ENCODE results near the gene TRAPPC3. TPM values are rescaled to one million over a fixed set of nuclear protein-coding genes. Genes with fewer than 3 reads are reported as not detected.

TRAPPC3 gene
- total and polyA plus RNA-seq, 9 of the 15 experiments (the other 6 are each of a cell fraction or from before 2014, with no cell fraction given): 20.6 to 141 (median 112) TPM

GRCh38 chr1:36160949-36161485 lies 11.7 kb upstream of the TRAPPC3 start (continued):
- TF ChIP-seq, protein P1, sequence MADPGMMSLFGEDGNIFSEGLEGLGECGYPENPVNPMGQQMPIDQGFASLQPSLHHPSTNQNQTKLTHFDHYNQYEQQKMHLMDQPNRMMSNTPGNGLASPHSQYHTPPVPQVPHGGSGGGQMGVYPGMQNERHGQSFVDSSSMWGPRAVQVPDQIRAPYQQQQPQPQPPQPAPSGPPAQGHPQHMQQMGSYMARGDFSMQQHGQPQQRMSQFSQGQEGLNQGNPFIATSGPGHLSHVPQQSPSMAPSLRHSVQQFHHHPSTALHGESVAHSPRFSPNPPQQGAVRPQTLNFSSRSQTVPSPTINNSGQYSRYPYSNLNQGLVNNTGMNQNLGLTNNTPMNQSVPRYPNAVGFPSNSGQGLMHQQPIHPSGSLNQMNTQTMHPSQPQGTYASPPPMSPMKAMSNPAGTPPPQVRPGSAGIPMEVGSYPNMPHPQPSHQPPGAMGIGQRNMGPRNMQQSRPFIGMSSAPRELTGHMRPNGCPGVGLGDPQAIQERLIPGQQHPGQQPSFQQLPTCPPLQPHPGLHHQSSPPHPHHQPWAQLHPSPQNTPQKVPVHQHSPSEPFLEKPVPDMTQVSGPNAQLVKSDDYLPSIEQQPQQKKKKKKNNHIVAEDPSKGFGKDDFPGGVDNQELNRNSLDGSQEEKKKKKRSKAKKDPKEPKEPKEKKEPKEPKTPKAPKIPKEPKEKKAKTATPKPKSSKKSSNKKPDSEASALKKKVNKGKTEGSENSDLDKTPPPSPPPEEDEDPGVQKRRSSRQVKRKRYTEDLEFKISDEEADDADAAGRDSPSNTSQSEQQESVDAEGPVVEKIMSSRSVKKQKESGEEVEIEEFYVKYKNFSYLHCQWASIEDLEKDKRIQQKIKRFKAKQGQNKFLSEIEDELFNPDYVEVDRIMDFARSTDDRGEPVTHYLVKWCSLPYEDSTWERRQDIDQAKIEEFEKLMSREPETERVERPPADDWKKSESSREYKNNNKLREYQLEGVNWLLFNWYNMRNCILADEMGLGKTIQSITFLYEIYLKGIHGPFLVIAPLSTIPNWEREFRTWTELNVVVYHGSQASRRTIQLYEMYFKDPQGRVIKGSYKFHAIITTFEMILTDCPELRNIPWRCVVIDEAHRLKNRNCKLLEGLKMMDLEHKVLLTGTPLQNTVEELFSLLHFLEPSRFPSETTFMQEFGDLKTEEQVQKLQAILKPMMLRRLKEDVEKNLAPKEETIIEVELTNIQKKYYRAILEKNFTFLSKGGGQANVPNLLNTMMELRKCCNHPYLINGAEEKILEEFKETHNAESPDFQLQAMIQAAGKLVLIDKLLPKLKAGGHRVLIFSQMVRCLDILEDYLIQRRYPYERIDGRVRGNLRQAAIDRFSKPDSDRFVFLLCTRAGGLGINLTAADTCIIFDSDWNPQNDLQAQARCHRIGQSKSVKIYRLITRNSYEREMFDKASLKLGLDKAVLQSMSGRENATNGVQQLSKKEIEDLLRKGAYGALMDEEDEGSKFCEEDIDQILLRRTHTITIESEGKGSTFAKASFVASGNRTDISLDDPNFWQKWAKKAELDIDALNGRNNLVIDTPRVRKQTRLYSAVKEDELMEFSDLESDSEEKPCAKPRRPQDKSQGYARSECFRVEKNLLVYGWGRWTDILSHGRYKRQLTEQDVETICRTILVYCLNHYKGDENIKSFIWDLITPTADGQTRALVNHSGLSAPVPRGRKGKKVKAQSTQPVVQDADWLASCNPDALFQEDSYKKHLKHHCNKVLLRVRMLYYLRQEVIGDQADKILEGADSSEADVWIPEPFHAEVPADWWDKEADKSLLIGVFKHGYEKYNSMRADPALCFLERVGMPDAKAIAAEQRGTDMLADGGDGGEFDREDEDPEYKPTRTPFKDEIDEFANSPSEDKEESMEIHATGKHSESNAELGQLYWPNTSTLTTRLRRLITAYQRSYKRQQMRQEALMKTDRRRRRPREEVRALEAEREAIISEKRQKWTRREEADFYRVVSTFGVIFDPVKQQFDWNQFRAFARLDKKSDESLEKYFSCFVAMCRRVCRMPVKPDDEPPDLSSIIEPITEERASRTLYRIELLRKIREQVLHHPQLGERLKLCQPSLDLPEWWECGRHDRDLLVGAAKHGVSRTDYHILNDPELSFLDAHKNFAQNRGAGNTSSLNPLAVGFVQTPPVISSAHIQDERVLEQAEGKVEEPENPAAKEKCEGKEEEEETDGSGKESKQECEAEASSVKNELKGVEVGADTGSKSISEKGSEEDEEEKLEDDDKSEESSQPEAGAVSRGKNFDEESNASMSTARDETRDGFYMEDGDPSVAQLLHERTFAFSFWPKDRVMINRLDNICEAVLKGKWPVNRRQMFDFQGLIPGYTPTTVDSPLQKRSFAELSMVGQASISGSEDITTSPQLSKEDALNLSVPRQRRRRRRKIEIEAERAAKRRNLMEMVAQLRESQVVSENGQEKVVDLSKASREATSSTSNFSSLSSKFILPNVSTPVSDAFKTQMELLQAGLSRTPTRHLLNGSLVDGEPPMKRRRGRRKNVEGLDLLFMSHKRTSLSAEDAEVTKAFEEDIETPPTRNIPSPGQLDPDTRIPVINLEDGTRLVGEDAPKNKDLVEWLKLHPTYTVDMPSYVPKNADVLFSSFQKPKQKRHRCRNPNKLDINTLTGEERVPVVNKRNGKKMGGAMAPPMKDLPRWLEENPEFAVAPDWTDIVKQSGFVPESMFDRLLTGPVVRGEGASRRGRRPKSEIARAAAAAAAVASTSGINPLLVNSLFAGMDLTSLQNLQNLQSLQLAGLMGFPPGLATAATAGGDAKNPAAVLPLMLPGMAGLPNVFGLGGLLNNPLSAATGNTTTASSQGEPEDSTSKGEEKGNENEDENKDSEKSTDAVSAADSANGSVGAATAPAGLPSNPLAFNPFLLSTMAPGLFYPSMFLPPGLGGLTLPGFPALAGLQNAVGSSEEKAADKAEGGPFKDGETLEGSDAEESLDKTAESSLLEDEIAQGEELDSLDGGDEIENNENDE (IDR thresholded peaks at IDR 0.05; ENCODE audit: low read depth, low read length): no peak
- no peak for TF ChIP-seq JUNB (CRISPR knock-in tag; conservative IDR thresholded peaks at IDR 0.05)
- peak; percentile 54 for TF ChIP-seq RBBP5 (IDR thresholded peaks at IDR 0.05; ENCODE audit: borderline replicate concordance, insufficient read depth, low read length, poor library complexity, severe bottlenecking)
- no peak for TF ChIP-seq BRF2 (IDR thresholded peaks at IDR 0.05; ENCODE audit: borderline replicate concordance, insufficient read depth, insufficient read length)
- TF ChIP-seq SMARCA5 (IDR thresholded peaks at IDR 0.05): no peak
- TF ChIP-seq, protein P2, sequence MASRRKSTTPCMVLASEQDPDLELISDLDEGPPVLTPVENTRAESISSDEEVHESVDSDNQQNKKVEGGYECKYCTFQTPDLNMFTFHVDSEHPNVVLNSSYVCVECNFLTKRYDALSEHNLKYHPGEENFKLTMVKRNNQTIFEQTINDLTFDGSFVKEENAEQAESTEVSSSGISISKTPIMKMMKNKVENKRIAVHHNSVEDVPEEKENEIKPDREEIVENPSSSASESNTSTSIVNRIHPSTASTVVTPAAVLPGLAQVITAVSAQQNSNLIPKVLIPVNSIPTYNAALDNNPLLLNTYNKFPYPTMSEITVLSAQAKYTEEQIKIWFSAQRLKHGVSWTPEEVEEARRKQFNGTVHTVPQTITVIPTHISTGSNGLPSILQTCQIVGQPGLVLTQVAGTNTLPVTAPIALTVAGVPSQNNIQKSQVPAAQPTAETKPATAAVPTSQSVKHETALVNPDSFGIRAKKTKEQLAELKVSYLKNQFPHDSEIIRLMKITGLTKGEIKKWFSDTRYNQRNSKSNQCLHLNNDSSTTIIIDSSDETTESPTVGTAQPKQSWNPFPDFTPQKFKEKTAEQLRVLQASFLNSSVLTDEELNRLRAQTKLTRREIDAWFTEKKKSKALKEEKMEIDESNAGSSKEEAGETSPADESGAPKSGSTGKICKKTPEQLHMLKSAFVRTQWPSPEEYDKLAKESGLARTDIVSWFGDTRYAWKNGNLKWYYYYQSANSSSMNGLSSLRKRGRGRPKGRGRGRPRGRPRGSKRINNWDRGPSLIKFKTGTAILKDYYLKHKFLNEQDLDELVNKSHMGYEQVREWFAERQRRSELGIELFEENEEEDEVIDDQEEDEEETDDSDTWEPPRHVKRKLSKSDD (conservative IDR thresholded peaks at IDR 0.05; ENCODE audit: low read length): 0 out of 2 replicates have a peak, but pooled peaks have one; percentile 78
- TF ChIP-seq ZNF699 (CRISPR knock-in tag; IDR thresholded peaks at IDR 0.05; ENCODE audit: insufficient replicate concordance): no peak
- TF ChIP-seq HDAC2 (IDR thresholded peaks at IDR 0.05): peak; percentile 54; the same call in 1 of the 2 replicates
- no peak for TF ChIP-seq IRF2 (CRISPR knock-in tag; IDR thresholded peaks at IDR 0.05)
- TF ChIP-seq BHLHE40 (IDR thresholded peaks at IDR 0.05; ENCODE audit: low read length): 0 out of 2 replicates have a peak, but pooled peaks have one; percentile 30
- TF ChIP-seq SMARCC2 (IDR thresholded peaks at IDR 0.05; ENCODE audit: low read depth): no peak
- TF ChIP-seq RNF2 (IDR thresholded peaks at IDR 0.05): no peak
- peak; percentile 66; the same call in 1 of the 2 replicates for TF ChIP-seq NR2C2 (CRISPR knock-in tag; IDR thresholded peaks at IDR 0.05)
- peak; percentile 78 for TF ChIP-seq NR2C2 (tag; IDR thresholded peaks at IDR 0.05)

Data from K562 (cell line).